HG03558 (cell line): Measurements from ENCODE around the gene HAUS2.

Experiments used
- ATAC-seq: cut with Tn5 transposase; IDR thresholded peaks from one replicate; pipeline ENCODE4 v1.9.1; 2021; ENCODE audit warnings: moderate number of reproducible peaks; ENCODE audit not compliant: unreplicated experiment; ENCODE audit errors: extremely low read depth

HAUS2 gene

DNA sequence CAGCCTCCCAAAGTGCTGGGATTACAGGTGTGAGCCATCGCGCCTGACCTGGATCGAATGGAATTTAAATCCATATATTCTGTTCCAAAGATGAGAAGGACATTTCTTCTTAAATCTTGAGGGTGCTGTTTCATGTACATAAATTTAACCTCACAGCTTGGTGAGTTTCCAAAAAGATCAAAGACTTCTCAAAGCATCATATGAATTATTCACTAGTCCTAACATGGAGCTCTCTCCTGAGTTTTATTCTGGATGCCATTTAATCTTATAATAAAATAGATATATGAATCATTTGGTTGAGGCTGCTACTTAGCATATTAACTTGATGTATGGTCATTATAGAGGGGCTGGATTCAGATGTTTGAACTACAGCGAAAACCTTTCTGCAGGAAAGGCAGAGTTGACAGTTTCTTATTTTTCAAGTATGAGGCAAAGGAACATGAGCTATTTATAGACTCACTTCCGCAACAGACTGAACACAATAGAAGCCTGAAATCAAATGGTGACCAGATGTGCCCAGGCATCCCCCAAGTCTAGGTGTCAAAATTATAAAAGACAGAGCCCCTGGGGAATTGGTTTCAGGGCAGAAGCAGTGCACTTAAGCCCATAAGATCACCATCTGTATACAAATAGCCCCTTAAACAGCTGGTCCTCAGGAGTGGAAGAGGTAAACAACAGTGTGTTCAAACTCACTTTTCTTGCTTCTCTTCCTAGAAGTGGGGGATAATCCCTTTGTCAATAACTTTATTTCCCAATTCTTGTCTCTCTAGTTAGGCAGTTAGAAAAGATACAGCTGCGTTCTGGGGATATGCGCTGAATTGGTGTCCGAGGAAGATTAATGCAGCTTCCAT, 56.5 kb downstream of the HAUS2 start:
- ATAC-seq = peak; percentile 33

GRCh38 chr15:42605796-42606195, 57.2 kb downstream of the HAUS2 start:
- no peak for ATAC-seq

GRCh38 chr15:42608110-42608531, 59.5 kb downstream of the HAUS2 start:
- no peak for ATAC-seq

DNA sequence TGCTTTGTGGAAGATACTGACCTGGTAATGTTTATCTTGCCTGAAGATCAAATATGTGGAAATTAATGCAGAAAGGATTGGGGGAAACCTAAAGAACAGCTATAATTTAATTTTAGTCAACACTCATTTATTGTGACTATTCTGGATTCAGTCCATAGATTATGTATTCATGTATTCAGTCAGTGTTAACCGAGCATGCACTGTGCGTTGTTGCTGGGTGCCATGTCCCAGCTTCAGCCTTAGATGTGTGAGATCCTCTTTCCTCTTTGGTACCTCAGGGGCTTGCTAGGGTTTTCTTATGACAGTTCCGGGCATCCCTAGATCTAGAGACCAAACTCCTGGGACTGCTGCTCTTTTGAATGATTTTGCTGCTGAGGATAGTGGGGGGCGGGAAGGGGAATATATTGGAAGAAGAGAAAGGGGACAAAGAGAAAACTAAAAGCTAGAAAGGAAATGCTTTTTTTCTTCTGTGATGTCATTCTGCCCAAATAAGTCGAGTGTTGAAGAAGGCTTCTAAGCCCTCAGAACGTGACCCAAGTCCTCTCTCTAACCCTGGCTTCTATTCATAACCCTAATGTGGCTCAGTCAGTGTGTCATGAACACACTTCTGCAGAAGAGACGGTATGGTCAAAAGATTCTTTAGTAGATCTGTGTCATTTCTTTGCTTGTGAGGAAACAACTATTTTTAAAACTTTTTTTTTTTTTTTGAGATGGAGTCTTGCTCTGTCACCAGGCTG, 60.3 kb downstream of the HAUS2 start:
- no peak for ATAC-seq

GRCh38 chr15:42611532-42611931, 62.9 kb downstream of the HAUS2 start:
- ATAC-seq = no peak

DNA sequence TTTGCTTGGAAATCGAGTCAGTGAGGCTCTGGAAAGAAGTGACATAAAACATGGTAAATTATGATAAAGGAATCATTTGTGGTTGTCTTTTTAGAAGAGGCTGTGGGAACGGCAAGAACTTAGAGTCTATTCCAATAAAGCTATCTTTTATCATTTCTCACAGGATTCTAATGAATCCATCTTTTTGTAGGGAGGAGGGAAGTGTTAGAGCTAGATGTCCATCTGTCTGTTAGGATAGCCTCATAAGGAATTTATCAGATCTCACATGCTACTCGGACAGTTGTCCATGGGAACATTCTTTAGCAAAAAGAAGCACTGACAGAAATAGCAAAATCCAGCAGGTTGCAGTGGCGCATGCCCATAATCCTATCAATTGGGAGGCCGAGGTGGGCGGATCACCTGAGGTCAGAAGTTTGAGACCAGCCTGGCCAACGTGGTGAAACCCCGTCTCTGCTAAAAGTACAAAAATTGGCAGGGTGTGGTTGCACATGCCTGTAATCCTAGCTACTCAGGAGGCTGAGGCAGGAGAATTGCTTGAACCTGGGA, 63.8 kb downstream of the HAUS2 start:
- no peak for ATAC-seq

DNA sequence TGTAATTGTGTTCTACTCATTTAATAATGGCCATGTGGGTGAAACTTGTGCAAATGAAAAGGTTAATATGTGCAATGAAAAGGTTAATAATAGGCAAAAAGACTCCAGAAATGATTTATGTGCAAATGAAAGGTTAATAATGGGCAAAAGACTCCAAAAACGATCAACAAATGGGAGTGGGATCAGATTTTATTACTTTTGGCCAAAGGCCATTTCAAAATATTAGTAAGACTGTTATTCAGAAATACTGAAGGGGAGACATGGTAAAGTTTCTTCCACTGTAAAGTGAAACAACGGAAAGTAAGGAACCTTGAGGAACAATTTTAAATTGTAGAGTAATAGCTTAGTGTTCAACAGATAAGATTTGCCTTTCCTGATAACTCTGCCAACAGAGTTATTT, 67.5 kb downstream of the HAUS2 start:
- no peak for ATAC-seq
